ENCODE measurements around the gene GPRC5B.

The GPRC5B gene

GRCh38 chr16:19829844-19830692, 54.6 kb downstream of the GPRC5B start:
- no peak for TF ChIP-seq CTCF (IDR thresholded peaks at IDR 0.05; ENCODE audit: low read depth, low read length, missing control alignments)
- H3K4me3 ChIP-seq (ENCODE audit: low read depth, low read length): no peak overlapping the region
- DNase-seq (ENCODE audit: low read depth): no peak

GRCh38 chr16:19824216-19824615, 60.4 kb downstream of the GPRC5B start:
- TF ChIP-seq CTCF (IDR thresholded peaks at IDR 0.05; ENCODE audit: low read depth, low read length, missing control alignments): no peak
- no peak overlapping the region for H3K4me3 ChIP-seq (ENCODE audit: low read depth, low read length)

DNA sequence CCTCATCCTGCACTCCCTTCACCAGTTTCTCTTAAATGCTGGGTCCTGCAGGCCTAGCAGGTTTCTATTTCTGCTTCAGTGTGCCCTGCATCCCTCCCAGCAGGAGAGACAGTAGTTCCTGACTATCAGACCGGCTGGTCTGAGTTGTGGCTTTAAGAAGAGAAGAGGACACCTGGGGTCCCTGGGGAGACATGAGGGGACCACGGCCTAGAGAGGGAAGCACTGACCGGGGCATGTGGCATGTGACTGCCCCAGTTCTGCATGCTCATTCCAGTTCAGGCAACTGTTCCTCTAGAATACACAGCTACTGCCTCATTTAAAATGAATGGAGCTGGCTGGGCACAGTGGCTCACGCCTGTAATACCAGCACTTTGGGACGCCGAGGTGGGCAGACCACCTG, 61.3 kb downstream of the GPRC5B start:
- H3K4me3 ChIP-seq (ENCODE audit: low read depth, low read length): no peak overlapping the region
- no peak for TF ChIP-seq CTCF (IDR thresholded peaks at IDR 0.05; ENCODE audit: low read depth, low read length, missing control alignments)
- DNase-seq (ENCODE audit: low read depth): no peak

More at GRCh38 chr16:19824216-19824615, 60.4 kb downstream of the GPRC5B start:
- DNase-seq (ENCODE audit: low read depth): no peak

GRCh38 chr16:19822533-19822932, 62.1 kb downstream of the GPRC5B start:
- TF ChIP-seq CTCF (IDR thresholded peaks at IDR 0.05; ENCODE audit: low read depth, low read length, missing control alignments): no peak
- DNase-seq (ENCODE audit: low read depth): no peak
- no peak overlapping the region for H3K4me3 ChIP-seq (ENCODE audit: low read depth, low read length)

GRCh38 chr16:19817875-19818274, 66.8 kb downstream of the GPRC5B start:
- TF ChIP-seq CTCF (IDR thresholded peaks at IDR 0.05; ENCODE audit: low read depth, low read length, missing control alignments): no peak
- H3K4me3 ChIP-seq (ENCODE audit: low read depth, low read length): no peak overlapping the region
- no peak for DNase-seq (ENCODE audit: low read depth)

DNA sequence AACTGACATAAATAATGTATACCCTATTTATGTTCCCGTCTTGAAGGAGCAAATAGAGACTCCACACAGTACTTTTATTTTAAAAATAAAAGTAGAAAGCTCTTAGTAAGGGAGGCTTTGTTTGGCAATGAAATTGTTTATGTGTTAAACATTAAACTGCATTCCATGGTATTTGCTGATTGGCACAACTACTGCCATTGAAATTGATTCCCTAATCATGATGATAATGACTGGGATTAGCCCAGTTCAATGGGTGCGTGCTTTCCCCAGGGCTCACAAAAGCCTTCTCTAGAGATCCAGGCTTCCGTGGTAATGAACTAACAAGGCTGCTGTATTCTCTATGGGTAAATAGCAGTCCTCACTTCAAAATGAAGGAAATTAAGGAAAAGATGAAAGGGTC, 67.5 kb downstream of the GPRC5B start:
- no peak for TF ChIP-seq CTCF (IDR thresholded peaks at IDR 0.05; ENCODE audit: low read depth, low read length, missing control alignments)
- no peak for DNase-seq (ENCODE audit: low read depth)
- H3K4me3 ChIP-seq (ENCODE audit: low read depth, low read length): no peak overlapping the region

DNA sequence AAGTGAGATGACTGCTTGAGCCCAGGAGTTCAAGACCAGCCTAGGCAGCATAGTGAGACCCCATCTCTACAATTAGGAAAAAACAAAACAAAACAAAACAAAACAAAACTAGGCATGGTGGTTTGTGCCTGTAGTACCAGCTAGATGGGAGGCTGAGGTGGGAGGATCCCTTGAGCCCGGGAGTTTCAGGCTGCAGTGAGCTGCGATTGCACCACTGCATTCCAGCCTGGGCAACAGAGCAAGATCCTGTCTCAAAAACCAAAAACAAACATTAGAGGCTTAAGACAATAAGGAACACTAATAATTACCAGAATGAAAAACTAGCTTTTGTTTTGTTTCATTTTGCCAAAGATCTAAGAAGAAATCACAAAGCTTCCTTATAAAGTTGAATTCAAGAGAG, 69.2 kb downstream of the GPRC5B start:
- TF ChIP-seq CTCF (IDR thresholded peaks at IDR 0.05; ENCODE audit: low read depth, low read length, missing control alignments): no peak
- no peak overlapping the region for H3K4me3 ChIP-seq (ENCODE audit: low read depth, low read length)
- no peak for DNase-seq (ENCODE audit: low read depth)
